EL (cell line): ENCODE measurements around the gene HCRTR1.

Experiments used
- DNase-seq: peaks from one replicate; pipeline ENCODE4 v3.0.0-alpha.2; 2016

The HCRTR1 gene

GRCh38 chr1:31669786-31670592, 52.5 kb downstream of the HCRTR1 start:
- no peak for DNase-seq

DNA sequence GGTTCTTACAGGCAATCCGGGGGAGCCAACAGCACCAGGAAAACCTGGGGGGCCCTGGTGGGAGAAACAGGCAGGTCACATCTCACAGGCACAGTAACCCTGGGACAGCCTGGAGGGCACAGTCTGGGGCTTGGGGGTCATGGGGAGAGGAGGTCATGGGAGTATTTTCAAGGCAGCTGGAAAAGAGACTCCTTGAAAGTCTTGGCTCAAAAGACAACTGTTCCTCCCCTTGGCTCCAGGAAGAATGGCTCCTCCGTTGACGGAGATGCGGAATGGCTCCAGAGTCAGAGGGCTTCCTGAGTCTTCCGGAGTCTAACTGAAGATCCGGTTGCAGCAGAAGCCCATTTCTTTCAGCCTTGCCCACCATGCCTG, 53.1 kb downstream of the HCRTR1 start:
- no peak for DNase-seq

GRCh38 chr1:31671147-31671546, 53.7 kb downstream of the HCRTR1 start:
- DNase-seq = no peak

- no peak for DNase-seq
Measured at GRCh38 chr1:31671561-31672201, 54.2 kb downstream of the HCRTR1 start.

DNA sequence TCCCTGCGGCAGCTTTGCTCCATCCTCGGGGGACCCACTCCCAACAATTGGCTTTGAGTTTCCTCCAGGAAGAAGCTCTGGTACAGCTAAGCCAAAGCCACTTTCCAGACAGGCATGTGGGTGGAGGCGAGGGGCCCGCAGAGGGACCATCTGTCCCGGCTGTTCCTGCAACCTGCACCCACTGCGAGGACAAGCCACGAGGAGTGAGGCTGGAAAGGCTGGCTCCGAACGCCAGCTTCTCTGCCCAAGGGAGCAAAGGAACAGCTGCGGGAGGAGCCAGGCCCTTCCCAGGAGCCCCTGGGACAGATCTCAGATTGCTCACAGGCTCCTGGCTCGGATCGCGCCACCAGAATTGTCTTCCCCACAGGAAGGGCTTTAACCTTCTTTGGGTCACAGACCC, 55.5 kb downstream of the HCRTR1 start:
- DNase-seq = no peak

- no peak for DNase-seq
Measured at GRCh38 chr1:31673433-31673832, 55.9 kb downstream of the HCRTR1 start.

- peak; percentile 81 for DNase-seq
Measured at GRCh38 chr1:31674626-31675025, 57.1 kb downstream of the HCRTR1 start.

- DNase-seq = no peak
Measured at GRCh38 chr1:31675161-31675560, 57.7 kb downstream of the HCRTR1 start.

DNA sequence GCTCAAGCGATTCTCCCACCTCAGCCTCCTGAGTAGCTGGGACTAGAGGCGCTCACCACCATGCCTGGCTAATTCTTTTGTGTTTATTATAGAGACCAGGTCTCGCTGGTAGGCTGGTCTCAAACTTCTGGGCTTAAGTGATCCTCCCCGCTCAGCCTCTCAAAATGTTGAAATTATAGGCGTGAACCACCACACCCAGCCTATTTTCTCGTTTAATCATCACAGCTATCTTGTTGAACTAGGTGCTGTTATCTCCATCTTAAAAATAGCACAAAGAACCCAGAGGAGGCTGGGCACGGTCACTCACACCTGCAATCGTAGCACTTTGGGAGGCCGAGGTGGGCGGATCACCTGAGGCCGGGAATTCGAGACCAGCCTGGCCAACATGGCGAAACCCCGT, 58.3 kb downstream of the HCRTR1 start:
- DNase-seq = no peak
